ENCODE results near the gene HARBI1. TPM values are rescaled to one million over a fixed set of nuclear protein-coding genes. Genes with fewer than 3 reads are reported as not detected.

Gene HARBI1
- total RNA-seq, 6 experiments from 2014 or later, result 3.8 to 5.2 (median 4.7) TPM

DNA sequence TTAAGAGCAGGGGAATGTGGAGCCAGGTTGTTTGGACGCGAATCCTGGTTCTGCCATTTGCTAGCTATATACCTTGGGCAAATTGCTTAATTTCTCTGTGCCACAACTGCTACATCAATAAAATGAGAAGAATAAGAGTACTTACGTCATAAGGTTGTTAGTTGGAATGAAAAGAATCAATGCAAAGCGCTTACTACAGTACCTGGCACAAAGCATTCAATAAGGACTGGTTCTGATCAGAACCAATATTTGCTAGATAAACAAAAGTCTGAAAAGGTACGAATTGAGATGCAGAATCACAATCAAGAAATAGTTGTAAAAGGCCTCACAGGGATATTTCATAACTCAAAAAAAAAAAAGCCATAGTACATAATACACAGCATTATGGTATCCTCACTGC, 34.4 kb downstream of the HARBI1 start:
- H3K27me3 Mint-ChIP-seq (ENCODE audit: insufficient read depth), result no peaks in the 10 kb centered on the region
- peaks cover 14% of the 10 kb centered on the region for H3K36me3 Mint-ChIP-seq (ENCODE audit: low read depth)
- DNase-seq, result no peak
- peaks cover 4% of the 10 kb centered on the region; the same call in 1 of the 2 replicates for H3K9me3 Mint-ChIP-seq
- H3K4me1 Mint-ChIP-seq (ENCODE audit: low read depth), result peaks cover 13% of the 10 kb centered on the region
- H3K4me3 Mint-ChIP-seq, result no peak overlapping the region
- no peak overlapping the region for H3K27ac Mint-ChIP-seq
- TF ChIP-seq, protein P1, sequence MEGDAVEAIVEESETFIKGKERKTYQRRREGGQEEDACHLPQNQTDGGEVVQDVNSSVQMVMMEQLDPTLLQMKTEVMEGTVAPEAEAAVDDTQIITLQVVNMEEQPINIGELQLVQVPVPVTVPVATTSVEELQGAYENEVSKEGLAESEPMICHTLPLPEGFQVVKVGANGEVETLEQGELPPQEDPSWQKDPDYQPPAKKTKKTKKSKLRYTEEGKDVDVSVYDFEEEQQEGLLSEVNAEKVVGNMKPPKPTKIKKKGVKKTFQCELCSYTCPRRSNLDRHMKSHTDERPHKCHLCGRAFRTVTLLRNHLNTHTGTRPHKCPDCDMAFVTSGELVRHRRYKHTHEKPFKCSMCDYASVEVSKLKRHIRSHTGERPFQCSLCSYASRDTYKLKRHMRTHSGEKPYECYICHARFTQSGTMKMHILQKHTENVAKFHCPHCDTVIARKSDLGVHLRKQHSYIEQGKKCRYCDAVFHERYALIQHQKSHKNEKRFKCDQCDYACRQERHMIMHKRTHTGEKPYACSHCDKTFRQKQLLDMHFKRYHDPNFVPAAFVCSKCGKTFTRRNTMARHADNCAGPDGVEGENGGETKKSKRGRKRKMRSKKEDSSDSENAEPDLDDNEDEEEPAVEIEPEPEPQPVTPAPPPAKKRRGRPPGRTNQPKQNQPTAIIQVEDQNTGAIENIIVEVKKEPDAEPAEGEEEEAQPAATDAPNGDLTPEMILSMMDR (IDR thresholded peaks at IDR 0.05), result no peak

DNA sequence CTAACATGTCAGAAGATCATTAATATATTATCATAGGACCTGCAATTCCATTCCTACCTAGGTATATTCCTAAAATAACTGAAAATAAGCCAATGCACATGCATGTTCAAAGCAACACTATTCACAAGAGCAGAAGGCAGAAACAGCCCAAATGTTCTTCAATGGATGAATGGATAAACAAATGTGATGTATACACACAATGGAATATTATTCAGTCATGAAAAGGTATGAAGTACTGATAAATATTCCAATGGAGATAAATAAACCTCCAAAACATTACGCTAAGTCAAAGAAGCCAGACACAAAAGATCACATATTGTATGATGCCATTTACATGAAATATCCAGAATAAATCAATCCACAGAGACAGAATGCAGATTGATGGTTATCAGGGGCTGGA, 40.0 kb downstream of the HARBI1 start:
- H3K27me3 Mint-ChIP-seq (ENCODE audit: insufficient read depth), result no peaks in the 10 kb centered on the region
- TF ChIP-seq, protein P1 (IDR thresholded peaks at IDR 0.05), result no peak
- peaks cover 32% of the 10 kb centered on the region for H3K4me1 Mint-ChIP-seq (ENCODE audit: low read depth)
- DNase-seq, result no peak
- peaks cover 10% of the 10 kb centered on the region for H3K36me3 Mint-ChIP-seq (ENCODE audit: low read depth)
- no peak overlapping the region for H3K27ac Mint-ChIP-seq
- no peak overlapping the region for H3K4me3 Mint-ChIP-seq
- no peaks in the 10 kb centered on the region; the same call in 1 of the 2 replicates for H3K9me3 Mint-ChIP-seq

DNA sequence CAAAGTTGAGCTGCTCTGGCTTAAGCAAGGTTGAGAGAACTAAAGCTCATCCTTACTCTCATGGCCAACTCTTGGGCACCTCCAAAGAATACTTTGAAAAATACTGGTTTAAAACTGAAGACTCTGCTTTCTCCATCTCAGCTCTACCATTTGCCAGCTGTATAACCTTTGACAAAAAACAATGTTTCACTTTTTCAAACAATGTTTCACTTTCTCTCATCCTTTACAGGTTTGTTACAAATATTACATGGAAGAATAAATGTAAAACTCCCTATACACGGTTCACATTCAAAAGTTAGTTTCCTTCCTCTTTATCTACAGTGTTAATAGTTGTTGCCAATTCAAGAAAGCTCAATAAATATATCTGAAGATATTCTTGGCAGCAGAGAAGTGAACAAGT, 42.4 kb downstream of the HARBI1 start:
- no peaks in the 10 kb centered on the region for H3K27me3 Mint-ChIP-seq (ENCODE audit: insufficient read depth)
- no peaks in the 10 kb centered on the region; the same call in 1 of the 2 replicates for H3K9me3 Mint-ChIP-seq
- DNase-seq, result no peak
- no peak overlapping the region; the same call in 1 of the 2 replicates for H3K4me3 Mint-ChIP-seq
- TF ChIP-seq, protein P1 (IDR thresholded peaks at IDR 0.05), result no peak
- H3K36me3 Mint-ChIP-seq (ENCODE audit: low read depth), result peaks cover 7% of the 10 kb centered on the region; the same call in 1 of the 2 replicates
- peaks cover 20% of the 10 kb centered on the region for H3K4me1 Mint-ChIP-seq (ENCODE audit: low read depth)
- H3K27ac Mint-ChIP-seq, result no peak overlapping the region

DNA sequence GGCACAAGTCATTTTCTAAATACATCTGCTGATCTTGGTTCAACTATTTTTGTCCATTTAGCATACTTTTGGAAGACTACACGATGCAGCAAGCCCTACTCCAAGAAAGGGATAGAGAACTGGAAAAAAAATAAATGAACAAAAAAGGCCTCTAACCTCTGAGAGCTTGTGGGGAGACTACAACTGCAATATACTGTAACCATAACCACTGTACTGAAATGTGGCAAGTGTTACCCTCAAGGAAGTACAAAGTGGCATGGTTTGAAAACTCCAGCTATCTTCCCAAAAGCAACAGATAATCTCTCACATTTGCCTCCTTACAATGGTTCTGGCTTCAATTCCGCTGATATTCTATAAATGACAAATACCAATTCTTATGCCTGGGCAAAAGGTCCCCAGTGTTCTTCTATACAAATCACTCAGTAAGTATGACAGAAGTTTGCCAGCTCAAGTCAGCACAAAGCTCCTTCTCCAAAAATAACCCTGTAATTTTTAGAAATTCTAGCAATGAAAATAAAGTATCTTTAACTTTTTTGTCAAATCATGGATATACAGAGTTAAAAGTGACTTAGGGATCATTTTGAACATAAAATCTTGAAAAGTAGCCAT, 46.1 kb downstream of the HARBI1 start:
- TF ChIP-seq, protein P1 (IDR thresholded peaks at IDR 0.05), result no peak
- peaks cover 7% of the 10 kb centered on the region for H3K4me1 Mint-ChIP-seq (ENCODE audit: low read depth)
- no peak overlapping the region for H3K4me3 Mint-ChIP-seq
- H3K27me3 Mint-ChIP-seq (ENCODE audit: insufficient read depth), result no peaks in the 10 kb centered on the region
- H3K9me3 Mint-ChIP-seq, result no peaks in the 10 kb centered on the region; the same call in 1 of the 2 replicates
- no peak overlapping the region for H3K27ac Mint-ChIP-seq
- no peak for DNase-seq
- H3K36me3 Mint-ChIP-seq (ENCODE audit: low read depth), result peaks cover 7% of the 10 kb centered on the region; the same call in 1 of the 2 replicates

DNA sequence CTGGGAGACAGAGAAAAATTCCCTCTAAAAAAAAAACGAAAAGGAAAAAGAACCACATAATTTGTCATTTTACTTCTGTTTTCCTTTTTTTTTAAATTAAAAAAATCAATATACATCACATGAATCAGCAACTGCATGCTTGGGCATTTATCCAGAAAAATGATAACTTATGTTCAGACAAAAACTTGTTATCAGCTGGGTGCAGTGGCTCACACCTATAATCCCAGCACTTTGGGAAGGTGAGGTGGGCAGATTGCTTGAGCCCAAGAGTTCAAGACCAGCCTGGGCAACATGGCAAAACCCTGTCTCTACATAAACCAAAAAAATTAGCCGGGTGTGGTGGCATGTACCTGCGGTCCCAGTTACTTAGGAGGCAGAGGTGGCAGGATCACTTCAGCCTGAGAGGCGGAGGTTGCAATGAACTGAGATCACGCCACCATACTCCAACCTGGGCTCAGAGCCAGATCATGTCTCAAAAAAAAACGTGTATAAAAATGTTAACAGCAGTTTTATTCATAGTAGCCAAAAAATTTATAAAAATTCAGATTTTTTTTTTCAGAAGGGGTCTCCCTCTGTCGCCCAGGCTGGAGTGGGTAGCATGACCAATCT, 51.7 kb downstream of the HARBI1 start:
- no peaks in the 10 kb centered on the region for H3K9me3 Mint-ChIP-seq
- H3K4me3 Mint-ChIP-seq, result no peak overlapping the region
- H3K27ac Mint-ChIP-seq, result no peak overlapping the region
- TF ChIP-seq, protein P1 (IDR thresholded peaks at IDR 0.05), result no peak
- no peaks in the 10 kb centered on the region for H3K36me3 Mint-ChIP-seq (ENCODE audit: low read depth)
- no peaks in the 10 kb centered on the region for H3K27me3 Mint-ChIP-seq (ENCODE audit: insufficient read depth)
- H3K4me1 Mint-ChIP-seq (ENCODE audit: low read depth), result peaks cover 34% of the 10 kb centered on the region
- no peak for DNase-seq
